ENCODE measurements around the gene DAP3.
"Not testable (repeated sequence)": the region's sequence is repeated elsewhere in the genome, so short reads cannot be mapped to it uniquely, and the experiment has no call there.

Gene DAP3

GRCh38 chr1:155695608-155696007, 6.7 kb downstream of the DAP3 start:
- peaks cover 36% of the 10 kb centered on the region; the same call in 1 of the 2 replicates for H4K20me1 ChIP-seq (ENCODE audit: insufficient read depth, low read length)
- no peaks in the 10 kb centered on the region for H3K27me3 ChIP-seq (ENCODE audit: insufficient read depth, low read length, poor library complexity)
- H3K79me2 ChIP-seq (ENCODE audit: insufficient read depth, low read length), result peaks cover 96% of the 10 kb centered on the region
- H3K9me3 ChIP-seq (ENCODE audit: insufficient read depth, low read length, severe bottlenecking), result no peaks in the 10 kb centered on the region
- peaks cover 40% of the 10 kb centered on the region for H3K36me3 ChIP-seq (ENCODE audit: insufficient read depth, low read length)
- H3K27ac ChIP-seq (ENCODE audit: low read length), result no peak overlapping the region
- ATAC-seq (ENCODE audit: insufficient read depth, low read depth), result no peak
- H3K4me2 ChIP-seq (ENCODE audit: insufficient read depth, low read length), result no peak overlapping the region
- no peak overlapping the region for H2AFZ ChIP-seq (ENCODE audit: low read depth, low read length)
- no peak for DNase-seq
- H3K4me1 ChIP-seq (ENCODE audit: insufficient read depth, low read length), result peaks cover 19% of the 10 kb centered on the region
- H3K4me3 ChIP-seq (ENCODE audit: low read depth in 1 of 2, low read length in 2 of 2), result no peak overlapping the region
- no peak for TF ChIP-seq EZH2 (IDR thresholded peaks at IDR 0.05; ENCODE audit: borderline replicate concordance, low read depth, low read length, severe bottlenecking)
- TF ChIP-seq, protein P1, sequence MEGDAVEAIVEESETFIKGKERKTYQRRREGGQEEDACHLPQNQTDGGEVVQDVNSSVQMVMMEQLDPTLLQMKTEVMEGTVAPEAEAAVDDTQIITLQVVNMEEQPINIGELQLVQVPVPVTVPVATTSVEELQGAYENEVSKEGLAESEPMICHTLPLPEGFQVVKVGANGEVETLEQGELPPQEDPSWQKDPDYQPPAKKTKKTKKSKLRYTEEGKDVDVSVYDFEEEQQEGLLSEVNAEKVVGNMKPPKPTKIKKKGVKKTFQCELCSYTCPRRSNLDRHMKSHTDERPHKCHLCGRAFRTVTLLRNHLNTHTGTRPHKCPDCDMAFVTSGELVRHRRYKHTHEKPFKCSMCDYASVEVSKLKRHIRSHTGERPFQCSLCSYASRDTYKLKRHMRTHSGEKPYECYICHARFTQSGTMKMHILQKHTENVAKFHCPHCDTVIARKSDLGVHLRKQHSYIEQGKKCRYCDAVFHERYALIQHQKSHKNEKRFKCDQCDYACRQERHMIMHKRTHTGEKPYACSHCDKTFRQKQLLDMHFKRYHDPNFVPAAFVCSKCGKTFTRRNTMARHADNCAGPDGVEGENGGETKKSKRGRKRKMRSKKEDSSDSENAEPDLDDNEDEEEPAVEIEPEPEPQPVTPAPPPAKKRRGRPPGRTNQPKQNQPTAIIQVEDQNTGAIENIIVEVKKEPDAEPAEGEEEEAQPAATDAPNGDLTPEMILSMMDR (IDR thresholded peaks at IDR 0.05; ENCODE audit: borderline replicate concordance, extremely low read depth, low read length, poor library complexity, severe bottlenecking), result no peak
- no peak overlapping the region for H3K9ac ChIP-seq (ENCODE audit: low read depth, low read length)

GRCh38 chr1:155696524-155696923, 7.6 kb downstream of the DAP3 start:
- Histone ChIP-seq H2AFZ (ENCODE audit: low read depth, low read length) (no peak overlapping the region), H3K79me2 (ENCODE audit: insufficient read depth, low read length) (peaks cover 88% of the 10 kb centered on the region), H3K27ac (ENCODE audit: low read length) (no peak overlapping the region), H3K4me3 (ENCODE audit: low read depth in 1 of 2, low read length in 2 of 2) (no peak overlapping the region), H3K9me3 (ENCODE audit: insufficient read depth, low read length, severe bottlenecking) (no peaks in the 10 kb centered on the region), H4K20me1 (ENCODE audit: insufficient read depth, low read length) (peaks cover 31% of the 10 kb centered on the region; the same call in 1 of the 2 replicates), H3K4me2 (ENCODE audit: insufficient read depth, low read length) (no peak overlapping the region), H3K27me3 (ENCODE audit: insufficient read depth, low read length, poor library complexity) (no peaks in the 10 kb centered on the region), H3K9ac (ENCODE audit: low read depth, low read length) (no peak overlapping the region), H3K36me3 (ENCODE audit: insufficient read depth, low read length) (peaks cover 32% of the 10 kb centered on the region), H3K4me1 (ENCODE audit: insufficient read depth, low read length) (peaks cover 12% of the 10 kb centered on the region)
- no peak for DNase-seq
- no peak for TF ChIP-seq EZH2 (IDR thresholded peaks at IDR 0.05; ENCODE audit: borderline replicate concordance, low read depth, low read length, severe bottlenecking)
- TF ChIP-seq, protein P1 (IDR thresholded peaks at IDR 0.05; ENCODE audit: borderline replicate concordance, extremely low read depth, low read length, poor library complexity, severe bottlenecking), result no peak
- no peak for ATAC-seq (ENCODE audit: insufficient read depth, low read depth)

- Histone ChIP-seq H3K4me1 (ENCODE audit: insufficient read depth, low read length) (peaks cover 7% of the 10 kb centered on the region), H3K9me3 (ENCODE audit: insufficient read depth, low read length, severe bottlenecking) (no peaks in the 10 kb centered on the region), H3K79me2 (ENCODE audit: insufficient read depth, low read length) (peaks cover 84% of the 10 kb centered on the region), H3K27ac (ENCODE audit: low read length) (no peak overlapping the region), H3K27me3 (ENCODE audit: insufficient read depth, low read length, poor library complexity) (no peaks in the 10 kb centered on the region), H3K9ac (ENCODE audit: low read depth, low read length) (no peak overlapping the region), H4K20me1 (ENCODE audit: insufficient read depth, low read length) (peaks cover 31% of the 10 kb centered on the region; the same call in 1 of the 2 replicates), H3K4me3 (ENCODE audit: low read depth in 1 of 2, low read length in 2 of 2) (no peak overlapping the region), H3K36me3 (ENCODE audit: insufficient read depth, low read length) (peaks cover 27% of the 10 kb centered on the region), H2AFZ (ENCODE audit: low read depth, low read length) (no peak overlapping the region), H3K4me2 (ENCODE audit: insufficient read depth, low read length) (no peak overlapping the region)
- no peak for ATAC-seq (ENCODE audit: insufficient read depth, low read depth)
- DNase-seq, result no peak
- no peak for TF ChIP-seq EZH2 (IDR thresholded peaks at IDR 0.05; ENCODE audit: borderline replicate concordance, low read depth, low read length, severe bottlenecking)
- TF ChIP-seq, protein P1 (IDR thresholded peaks at IDR 0.05; ENCODE audit: borderline replicate concordance, extremely low read depth, low read length, poor library complexity, severe bottlenecking), result no peak
Observed at GRCh38 chr1:155697046-155697445, 8.2 kb downstream of the DAP3 start.

GRCh38 chr1:155697616-155698015, 8.7 kb downstream of the DAP3 start:
- not testable (repeated sequence) for H3K9ac ChIP-seq (ENCODE audit: low read depth, low read length); H3K4me2 ChIP-seq (ENCODE audit: insufficient read depth, low read length); H2AFZ ChIP-seq (ENCODE audit: low read depth, low read length); H3K27ac ChIP-seq (ENCODE audit: low read length); H3K4me1 ChIP-seq (ENCODE audit: insufficient read depth, low read length); ATAC-seq (ENCODE audit: insufficient read depth, low read depth); H3K27me3 ChIP-seq (ENCODE audit: insufficient read depth, low read length, poor library complexity); H3K4me3 ChIP-seq (ENCODE audit: low read depth in 1 of 2, low read length in 2 of 2); DNase-seq; H3K9me3 ChIP-seq (ENCODE audit: insufficient read depth, low read length, severe bottlenecking)
- Histone ChIP-seq H4K20me1 (ENCODE audit: insufficient read depth, low read length) (peaks cover 31% of the 10 kb centered on the region; the same call in 1 of the 2 replicates), H3K36me3 (ENCODE audit: insufficient read depth, low read length) (peaks cover 21% of the 10 kb centered on the region; the same call in 1 of the 2 replicates), H3K79me2 (ENCODE audit: insufficient read depth, low read length) (peaks cover 84% of the 10 kb centered on the region)

Measured in DND-41 (cell line).